Fibroblast of mammary gland (primary cell): Measurements from ENCODE around the gene KRTAP10-2.

Source experiments
- DNase-seq: peaks from one replicate; pipeline ENCODE4 v3.0.0-alpha.2; 2010; ENCODE audit warnings: low read depth
- H3K4me3 ChIP-seq: 2 replicates; pipeline ENCODE4 v1.5.1; 2011; ENCODE audit warnings: low read depth, mild to moderate bottlenecking, low read length, moderate library complexity; ENCODE audit not compliant: control insufficient read depth
- CTCF ChIP-seq: conservative IDR thresholded peaks from 2 replicates; pipeline ENCODE4 v1.5.1; 2011; ENCODE audit warnings: low read depth, low read length, inconsistent platforms; ENCODE audit not compliant: control insufficient read depth, insufficient read depth

Gene KRTAP10-2

GRCh38 chr21:44515359-44516165 lies 35.7 kb downstream of the KRTAP10-2 start:
- no peak overlapping the region for H3K4me3 ChIP-seq
- DNase-seq: no peak
- no peak for TF ChIP-seq CTCF

GRCh38 chr21:44514746-44515358 lies 36.5 kb downstream of the KRTAP10-2 start:
- H3K4me3 ChIP-seq: no peak overlapping the region
- no peak for TF ChIP-seq CTCF
- DNase-seq: no peak

GRCh38 chr21:44514218-44514520 lies 37.1 kb downstream of the KRTAP10-2 start:
- DNase-seq: no peak
- H3K4me3 ChIP-seq: no peak overlapping the region
- no peak for TF ChIP-seq CTCF

GRCh38 chr21:44513389-44514217 lies 37.7 kb downstream of the KRTAP10-2 start:
- no peak for TF ChIP-seq CTCF
- no peak overlapping the region for H3K4me3 ChIP-seq
- no peak for DNase-seq

GRCh38 chr21:44512496-44513388 lies 38.6 kb downstream of the KRTAP10-2 start:
- no peak overlapping the region for H3K4me3 ChIP-seq
- no peak for DNase-seq
- no peak for TF ChIP-seq CTCF

- DNase-seq: no peak
- no peak overlapping the region for H3K4me3 ChIP-seq
- no peak for TF ChIP-seq CTCF
These were observed 39.4 kb downstream of the KRTAP10-2 start for GRCh38 chr21:44511938-44512275.
